Ishikawa (cell line): ENCODE measurements around the gene DEF6.

Experiments
- CEBPB ChIP-seq: IDR thresholded peaks from 2 replicates; pipeline ENCODE4 v1.6.1; 2012
- CREB1 ChIP-seq: IDR thresholded peaks from 2 replicates; pipeline ENCODE4 v1.6.1; 2012; ENCODE audit warnings: low read depth
- EGR1 ChIP-seq: IDR thresholded peaks from 2 replicates; pipeline ENCODE4 v1.6.1; 2012
- EP300 ChIP-seq: IDR thresholded peaks from 2 replicates; pipeline ENCODE4 v1.6.1; 2012; ENCODE audit warnings: borderline replicate concordance
- FOXM1 ChIP-seq: IDR thresholded peaks from 2 replicates; pipeline ENCODE4 v1.6.1; 2012; ENCODE audit warnings: low read depth, borderline replicate concordance
- MAX ChIP-seq: IDR thresholded peaks from 2 replicates; pipeline ENCODE4 v1.6.1; 2012
- RAD21 ChIP-seq: IDR thresholded peaks from 2 replicates; pipeline ENCODE4 v1.6.1; 2012; ENCODE audit warnings: low read depth
- REST ChIP-seq: IDR thresholded peaks from 2 replicates; pipeline ENCODE4 v1.6.1; 2012; ENCODE audit warnings: low read depth, mild to moderate bottlenecking
- TAF1 ChIP-seq: IDR thresholded peaks from 2 replicates; pipeline ENCODE4 v1.6.1; 2012; ENCODE audit warnings: low read depth, mild to moderate bottlenecking
- TCF12 ChIP-seq: IDR thresholded peaks from 2 replicates; pipeline ENCODE4 v1.6.1; 2012; ENCODE audit warnings: low read depth
- TEAD4 ChIP-seq: IDR thresholded peaks from 2 replicates; pipeline ENCODE4 v1.6.1; 2012
- USF1 ChIP-seq: IDR thresholded peaks from 2 replicates; pipeline ENCODE4 v1.6.1; 2012
- ZBTB7A ChIP-seq: IDR thresholded peaks from 2 replicates; pipeline ENCODE4 v1.6.1; 2012; ENCODE audit warnings: low read depth

GRCh38 chr6:35288834-35289233 is 8.8 kb upstream of the DEF6 start:
- TF ChIP-seq REST (no peak), RAD21 (no peak), FOXM1 (no peak), EP300 (no peak), TEAD4 (no peak), TAF1 (no peak), USF1 (no peak), MAX (no peak), TCF12 (no peak), CREB1 (no peak), CEBPB (no peak), ZBTB7A (no peak), EGR1 (no peak)
